Activated CD4-positive, alpha-beta T cell treated with anti-CD3 and anti-CD28 coated beads, Interleukin-10, Interleukin-2, amounts not matched to agents 100 ng/mL and 50 ng/mL, durations not matched to agents 16 hours and 8 hours (primary cell): ENCODE measurements around the gene P2RY14.
A peak's percentile ranks its signal among the peaks of the same experiment; 100 is the strongest.

Experiments used
- DNase-seq: peaks from one replicate; pipeline ENCODE4 v3.0.0-alpha.2; 2020

P2RY14 gene

GRCh38 chr3:151278230-151278629 lies at the start of gene P2RY14:
Gene P2RY14, minus strand, starts transcription at chr3:151278542. Its CDS starts 64,226 bp downstream, at chr3:151214316.
- DNase-seq: peak; percentile 58

DNA sequence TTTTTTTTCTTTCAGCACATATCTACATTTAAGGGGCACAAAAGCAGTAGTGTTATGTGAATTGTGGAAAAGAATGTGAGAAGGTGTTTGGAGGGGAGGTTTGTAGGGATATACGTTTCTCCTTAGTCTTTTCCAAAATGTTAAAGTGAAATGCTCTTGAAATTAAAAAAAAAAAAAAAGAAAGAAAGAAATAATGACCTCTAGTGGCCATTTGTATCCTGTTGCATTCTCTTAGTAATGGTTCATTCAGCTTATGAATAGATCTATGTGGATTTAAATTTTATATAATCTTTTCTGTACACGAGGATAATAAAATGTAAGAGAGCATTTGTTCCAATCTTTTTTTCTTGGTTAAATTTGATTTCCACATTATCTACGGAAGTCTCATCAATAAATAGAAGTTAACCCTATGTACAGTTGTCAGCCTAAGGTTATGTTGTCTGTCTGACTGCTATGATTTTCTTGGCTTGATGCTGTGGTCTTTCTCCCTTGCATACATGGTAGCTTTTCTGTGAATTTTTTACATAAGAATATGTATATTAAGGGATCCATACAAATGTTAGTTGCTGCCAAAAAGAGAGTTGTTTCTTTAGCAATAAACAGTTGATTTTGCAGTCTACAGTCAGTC lies 49.3 kb upstream of the P2RY14 start:
- DNase-seq: no peak

DNA sequence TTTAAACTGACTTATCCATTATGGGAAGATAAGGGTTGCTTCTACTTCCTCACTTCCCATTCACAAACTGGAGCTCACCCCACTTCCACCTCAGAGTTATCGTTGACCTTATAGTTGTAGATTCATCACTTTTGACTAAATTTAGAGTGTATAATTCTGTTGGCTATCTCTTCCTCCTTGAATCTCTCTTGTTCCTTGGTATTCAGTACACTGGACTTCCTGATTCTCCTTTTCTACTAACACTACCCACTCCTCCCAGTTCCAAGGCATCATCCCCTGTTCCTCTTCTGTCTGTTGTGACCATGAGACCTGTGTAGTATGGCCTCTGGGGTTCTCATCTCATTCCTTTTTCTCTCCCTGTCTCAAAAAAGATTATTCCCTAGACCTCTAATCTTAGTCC lies 44.2 kb upstream of the P2RY14 start:
- DNase-seq: no peak

- no peak for DNase-seq
Observed at GRCh38 chr3:151321526-151321925, 43.2 kb upstream of the P2RY14 start.

GRCh38 chr3:151320131-151320530 lies 41.8 kb upstream of the P2RY14 start:
- DNase-seq: no peak

- peak; percentile 55 for DNase-seq
Observed at GRCh38 chr3:151319628-151320027, 41.3 kb upstream of the P2RY14 start.

DNA sequence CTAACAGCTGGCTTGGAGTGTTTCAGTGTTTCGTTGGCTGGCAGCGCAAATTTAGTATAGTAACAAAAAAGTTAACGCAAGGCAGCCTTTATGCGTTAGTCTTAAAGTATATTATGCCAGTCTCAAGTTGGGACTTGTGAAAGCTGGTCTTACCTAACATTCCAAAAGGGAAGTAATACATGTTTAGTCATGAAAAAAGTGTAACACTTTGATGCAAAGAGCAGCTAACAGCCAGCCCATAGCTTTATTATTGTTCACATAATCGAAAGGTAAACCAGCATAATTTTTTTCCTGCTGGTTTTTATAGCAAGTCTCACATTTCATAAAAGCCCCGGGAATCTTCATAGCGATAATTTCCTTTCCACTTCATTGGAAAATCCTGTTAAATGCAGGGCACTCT lies 40.6 kb upstream of the P2RY14 start:
- DNase-seq: no peak

- no peak for DNase-seq
Observed at GRCh38 chr3:151318313-151318712, 40.0 kb upstream of the P2RY14 start.

DNA sequence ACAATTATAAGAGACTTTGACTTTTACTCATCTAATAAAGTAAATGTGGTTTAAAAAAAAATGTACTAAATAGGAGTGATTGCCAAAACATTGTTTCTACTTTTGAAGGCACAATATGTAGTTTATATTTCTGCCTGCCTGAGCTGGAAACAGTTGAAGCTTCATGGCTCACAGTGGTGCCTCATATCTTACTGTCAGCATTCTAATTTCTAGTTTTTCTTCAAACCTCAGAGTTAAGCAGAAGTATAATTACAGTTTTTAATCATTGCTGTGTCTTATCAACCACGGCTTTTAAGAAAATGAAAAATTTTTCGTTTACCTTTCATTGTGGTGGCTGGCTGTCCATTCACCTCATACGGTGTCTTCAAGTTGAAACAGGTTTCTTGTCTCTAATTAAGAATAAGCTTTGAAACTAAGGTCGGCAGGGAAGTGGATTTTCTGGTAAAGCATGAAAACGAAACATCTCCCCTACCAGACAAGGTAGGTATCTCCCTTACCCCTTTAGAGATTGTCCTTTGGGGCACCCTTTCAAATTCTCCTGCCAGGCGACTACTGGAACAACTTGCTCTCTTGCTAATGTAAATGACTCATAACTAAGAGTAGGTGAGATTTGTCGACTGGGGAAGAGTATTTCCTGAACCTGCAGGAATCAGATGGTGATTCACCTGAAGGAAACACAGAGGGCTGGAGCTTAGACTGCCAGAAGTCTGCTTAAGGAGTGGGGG lies 38.1 kb upstream of the P2RY14 start, which contains the start of gene GPR87:
Gene GPR87 (minus strand): TSS at position 554 of the 725 bp plus-strand sequence. CDS start 16,720 bp downstream, outside the sequence.
- DNase-seq: peak; percentile 86

DNA sequence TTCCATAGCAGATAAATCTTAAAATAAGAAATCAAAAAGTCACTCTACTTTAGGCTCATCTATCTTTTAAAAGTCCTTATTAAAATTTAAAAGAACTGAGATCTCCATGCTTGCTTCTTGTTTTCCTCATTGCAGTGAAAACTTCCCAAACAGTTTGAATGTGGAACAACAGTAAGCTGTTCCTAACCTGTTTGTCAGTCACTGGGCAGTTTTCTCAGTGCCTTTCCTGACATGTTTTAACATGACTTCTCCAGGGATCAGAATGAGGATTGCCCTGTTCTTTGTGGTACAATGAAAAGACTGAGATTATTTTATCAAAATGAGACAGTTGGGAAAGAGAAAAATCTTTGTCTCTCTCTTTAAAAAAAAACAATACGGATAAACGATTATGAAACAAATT lies 37.5 kb upstream of the P2RY14 start:
- DNase-seq: no peak

GRCh38 chr3:151315136-151315535 lies 36.8 kb upstream of the P2RY14 start:
- no peak for DNase-seq

- DNase-seq: no peak
Observed at GRCh38 chr3:151314593-151314992, 36.3 kb upstream of the P2RY14 start.

GRCh38 chr3:151314137-151314536 lies 35.8 kb upstream of the P2RY14 start:
- no peak for DNase-seq

- DNase-seq: no peak
Observed at GRCh38 chr3:151312972-151313371, 34.6 kb upstream of the P2RY14 start.

- no peak for DNase-seq
Observed at GRCh38 chr3:151309566-151309965, 31.2 kb upstream of the P2RY14 start.

- DNase-seq: peak; percentile 59
Observed at GRCh38 chr3:151307583-151308488, 29.5 kb upstream of the P2RY14 start.

DNA sequence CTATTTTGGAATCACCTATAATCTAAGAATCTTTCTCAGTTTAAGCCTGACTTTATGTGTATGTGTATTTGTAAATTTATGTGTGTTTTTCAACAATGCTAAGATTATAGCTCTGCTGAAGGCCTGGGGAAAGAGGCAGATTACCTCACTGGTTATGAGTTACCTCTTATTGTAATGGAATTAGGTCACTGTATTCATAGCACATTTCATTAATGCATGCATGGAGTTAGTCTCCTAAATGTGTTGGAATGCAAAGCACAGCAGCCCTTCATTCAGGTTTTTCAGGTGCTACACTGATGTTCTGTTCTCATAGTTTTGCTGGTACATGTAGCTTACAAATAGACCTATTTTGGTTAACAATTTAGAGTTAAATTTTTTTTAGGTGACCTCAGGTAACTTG lies 28.8 kb upstream of the P2RY14 start:
- no peak for DNase-seq

GRCh38 chr3:151306168-151306810 lies 27.9 kb upstream of the P2RY14 start:
- peak; percentile 37 for DNase-seq

DNA sequence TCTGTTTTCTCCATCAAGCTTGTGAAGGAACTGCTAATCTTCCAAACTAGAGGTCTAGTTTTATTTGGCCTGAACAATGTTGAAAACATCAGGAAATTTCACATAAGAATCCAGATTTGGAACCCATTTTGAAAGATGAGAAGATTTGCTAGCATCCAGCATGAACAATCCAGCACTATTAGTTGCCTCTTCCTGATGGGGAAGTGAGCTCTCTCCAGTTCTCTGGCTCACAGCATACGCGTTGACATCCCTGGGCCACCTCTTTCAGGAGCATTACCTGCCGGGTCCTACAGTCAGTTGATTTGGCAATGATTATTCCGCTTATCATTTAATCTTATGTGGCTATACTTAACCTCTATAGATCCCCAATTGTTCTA lies 27.4 kb upstream of the P2RY14 start:
- no peak for DNase-seq

- peak; percentile 69 for DNase-seq
Observed at GRCh38 chr3:151305060-151305774, 26.9 kb upstream of the P2RY14 start.

- no peak for DNase-seq
Observed at GRCh38 chr3:151303751-151304150, 25.4 kb upstream of the P2RY14 start.

DNA sequence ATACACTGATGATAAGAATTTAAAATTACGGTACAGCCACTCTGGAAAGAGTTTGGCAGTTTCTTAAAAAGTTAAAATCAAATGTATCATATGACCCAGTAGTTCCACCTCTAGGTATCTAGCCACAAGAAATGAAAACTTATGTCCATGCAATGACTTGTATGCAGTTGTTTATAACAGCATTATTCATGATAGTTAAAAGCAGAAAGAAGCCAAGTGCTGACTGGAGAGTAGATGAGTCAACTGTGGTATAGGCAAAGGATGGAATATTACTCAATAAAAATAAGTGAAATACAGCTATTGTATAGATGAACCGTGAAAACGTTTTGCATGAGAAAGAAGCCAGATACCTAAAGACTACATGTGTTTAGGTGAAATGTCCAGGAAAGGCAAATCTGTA lies 23.4 kb upstream of the P2RY14 start:
- DNase-seq: peak; percentile 62
